ENCODE data around the gene TPP2. TPM values are rescaled to one million over a fixed set of nuclear protein-coding genes. Genes with fewer than 3 reads are reported as not detected.

The TPP2 gene
- total RNA-seq, 3 donors from 2014 or later, result 37.6 to 44.0 (median 38.2) TPM

- H3K4me3 ChIP-seq, result no peak overlapping the region
- DNase-seq (no peak), ATAC-seq (no peak)
- intact Hi-C loops (cut with DNase I, micrococcal nuclease), result no loop called here
- peaks cover 3% of the 10 kb centered on the region for H3K9me3 ChIP-seq
- TF ChIP-seq, protein P1, sequence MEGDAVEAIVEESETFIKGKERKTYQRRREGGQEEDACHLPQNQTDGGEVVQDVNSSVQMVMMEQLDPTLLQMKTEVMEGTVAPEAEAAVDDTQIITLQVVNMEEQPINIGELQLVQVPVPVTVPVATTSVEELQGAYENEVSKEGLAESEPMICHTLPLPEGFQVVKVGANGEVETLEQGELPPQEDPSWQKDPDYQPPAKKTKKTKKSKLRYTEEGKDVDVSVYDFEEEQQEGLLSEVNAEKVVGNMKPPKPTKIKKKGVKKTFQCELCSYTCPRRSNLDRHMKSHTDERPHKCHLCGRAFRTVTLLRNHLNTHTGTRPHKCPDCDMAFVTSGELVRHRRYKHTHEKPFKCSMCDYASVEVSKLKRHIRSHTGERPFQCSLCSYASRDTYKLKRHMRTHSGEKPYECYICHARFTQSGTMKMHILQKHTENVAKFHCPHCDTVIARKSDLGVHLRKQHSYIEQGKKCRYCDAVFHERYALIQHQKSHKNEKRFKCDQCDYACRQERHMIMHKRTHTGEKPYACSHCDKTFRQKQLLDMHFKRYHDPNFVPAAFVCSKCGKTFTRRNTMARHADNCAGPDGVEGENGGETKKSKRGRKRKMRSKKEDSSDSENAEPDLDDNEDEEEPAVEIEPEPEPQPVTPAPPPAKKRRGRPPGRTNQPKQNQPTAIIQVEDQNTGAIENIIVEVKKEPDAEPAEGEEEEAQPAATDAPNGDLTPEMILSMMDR (IDR thresholded peaks at IDR 0.05), result no peak
- no peaks in the 10 kb centered on the region for H3K4me1 ChIP-seq (ENCODE audit: low read depth)
- no peaks in the 10 kb centered on the region for H3K36me3 ChIP-seq (ENCODE audit: low read depth)
Observed at GRCh38 chr13:102697929-102698648, 101.3 kb downstream of the TPP2 start.

GRCh38 chr13:102698649-102698980 lies 101.8 kb downstream of the TPP2 start:
- Histone ChIP-seq H3K4me3 (no peak overlapping the region), H3K36me3 (ENCODE audit: low read depth) (no peaks in the 10 kb centered on the region), H3K4me1 (ENCODE audit: low read depth) (no peaks in the 10 kb centered on the region), H3K9me3 (peaks cover 3% of the 10 kb centered on the region)
- ATAC-seq, result no peak
- no peak for DNase-seq
- TF ChIP-seq, protein P1 (IDR thresholded peaks at IDR 0.05), result no peak
- intact Hi-C loops (cut with DNase I, micrococcal nuclease), result no loop called here

GRCh38 chr13:102699504-102699903 lies 102.7 kb downstream of the TPP2 start:
- H3K9me3 ChIP-seq, result peaks cover 3% of the 10 kb centered on the region
- no peaks in the 10 kb centered on the region for H3K36me3 ChIP-seq (ENCODE audit: low read depth)
- no peaks in the 10 kb centered on the region for H3K4me1 ChIP-seq (ENCODE audit: low read depth)
- ATAC-seq (no peak), DNase-seq (no peak)
- intact Hi-C loops (cut with DNase I, micrococcal nuclease), result no loop called here
- TF ChIP-seq, protein P1 (IDR thresholded peaks at IDR 0.05), result no peak
- no peak overlapping the region for H3K4me3 ChIP-seq

DNA sequence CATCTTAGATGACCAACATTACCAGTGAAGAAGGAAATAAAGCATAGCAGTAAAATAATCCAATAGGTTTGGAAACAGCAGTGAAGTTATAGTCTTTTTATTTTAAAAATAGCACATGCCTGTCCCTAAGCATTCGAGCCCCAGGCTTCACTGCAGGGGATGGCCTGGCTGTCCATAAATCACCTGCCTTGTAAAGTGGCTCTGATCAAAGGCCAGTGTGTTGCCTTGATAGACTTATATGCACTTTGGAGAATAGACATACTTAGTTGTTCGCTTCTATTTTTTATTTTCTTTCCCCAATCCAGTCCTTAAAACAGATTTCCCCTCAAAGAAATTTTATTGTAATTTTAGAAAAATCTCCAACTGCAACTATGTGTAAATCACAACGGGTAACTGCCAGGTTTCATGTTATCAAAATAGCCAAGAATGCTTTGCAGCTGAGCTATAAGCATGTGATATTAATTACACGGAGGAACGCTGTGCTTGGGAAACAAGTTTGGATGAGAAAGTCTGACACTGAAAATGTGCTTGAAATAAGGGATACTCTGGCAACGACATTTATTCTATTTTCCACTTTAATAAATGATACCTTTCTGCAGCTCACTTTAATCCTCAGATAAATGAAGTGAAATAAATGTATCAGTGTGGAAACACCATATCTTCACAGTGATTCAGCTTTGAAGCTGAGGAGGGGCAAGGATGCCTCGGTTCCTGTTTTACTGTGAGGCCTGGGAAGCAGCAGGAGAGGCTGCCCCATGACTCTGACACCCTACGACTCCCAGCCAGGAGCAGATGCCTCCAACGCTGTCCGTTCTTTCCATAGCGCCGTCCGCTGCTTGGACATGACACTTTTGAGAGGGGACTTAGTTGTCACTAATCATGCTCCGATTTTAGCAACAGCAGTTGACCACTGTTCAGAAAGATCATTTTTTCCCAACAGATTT lies 103.6 kb downstream of the TPP2 start:
- DNase-seq, result no peak
- H3K4me1 ChIP-seq (ENCODE audit: low read depth), result no peaks in the 10 kb centered on the region
- intact Hi-C loops (cut with DNase I, micrococcal nuclease), result no loop called here
- H3K9me3 ChIP-seq, result peaks cover 3% of the 10 kb centered on the region
- TF ChIP-seq, protein P1 (IDR thresholded peaks at IDR 0.05), result no peak
- no peak overlapping the region for H3K4me3 ChIP-seq
- H3K36me3 ChIP-seq (ENCODE audit: low read depth), result no peaks in the 10 kb centered on the region
- ATAC-seq, result no peak

DNA sequence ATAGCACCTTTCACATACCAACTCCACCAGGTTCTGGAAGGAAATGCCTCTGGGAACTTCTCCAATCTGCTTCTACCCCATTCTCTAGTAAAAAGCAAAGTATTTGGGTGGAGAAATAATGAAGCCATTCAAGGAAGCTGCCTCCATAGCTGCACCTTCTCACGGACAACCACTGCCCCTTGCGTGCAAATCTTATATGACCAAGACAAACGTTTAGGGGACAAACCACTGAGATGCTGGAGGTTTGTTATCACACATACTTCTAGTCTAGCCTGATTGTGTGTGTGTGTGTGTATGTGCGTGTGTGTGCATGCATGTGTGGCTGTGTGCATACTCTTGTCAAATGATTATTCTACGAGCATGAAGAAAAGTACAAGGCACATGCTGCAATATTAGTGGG lies 104.5 kb downstream of the TPP2 start:
- Histone ChIP-seq H3K4me3 (no peak overlapping the region), H3K9me3 (peaks cover 3% of the 10 kb centered on the region), H3K36me3 (ENCODE audit: low read depth) (no peaks in the 10 kb centered on the region), H3K4me1 (ENCODE audit: low read depth) (no peaks in the 10 kb centered on the region)
- no peak for DNase-seq
- no peak for ATAC-seq
- intact Hi-C loops (cut with DNase I, micrococcal nuclease), result no loop called here
- TF ChIP-seq, protein P1 (IDR thresholded peaks at IDR 0.05), result no peak
